Trophoblast cell (in vitro differentiated cells and primary cell): ENCODE data around the gene ENG.

Source experiments
- DNase-seq, 2 donors: peaks; one replicate each; pipeline ENCODE4 v3.0.0-alpha.2; 2016
- H2AFZ ChIP-seq: 2 replicates; pipeline ENCODE4 v1.6.1; 2013; ENCODE audit warnings: low read length, moderate library complexity, mild to moderate bottlenecking; ENCODE audit not compliant: insufficient read depth, poor library complexity
- H2AK5ac ChIP-seq: 2 replicates; pipeline ENCODE4 v1.6.1; 2013; ENCODE audit warnings: mild to moderate bottlenecking, low read length
- H2BK120ac ChIP-seq: 2 replicates; pipeline ENCODE4 v1.6.1; 2013; ENCODE audit warnings: low read length, mild to moderate bottlenecking, moderate library complexity; ENCODE audit not compliant: insufficient read depth, poor library complexity
- H2BK12ac ChIP-seq: 2 replicates; pipeline ENCODE4 v1.6.1; 2013; ENCODE audit warnings: mild to moderate bottlenecking, low read length, moderate library complexity
- H2BK5ac ChIP-seq: 2 replicates; pipeline ENCODE4 v1.6.1; 2013; ENCODE audit warnings: low read length, low read depth, moderate library complexity, mild to moderate bottlenecking; ENCODE audit not compliant: poor library complexity
- H3K14ac ChIP-seq: 2 replicates; pipeline ENCODE4 v1.6.1; 2013; ENCODE audit warnings: mild to moderate bottlenecking, low read length
- H3K18ac ChIP-seq: 2 replicates; pipeline ENCODE4 v1.6.1; 2013; ENCODE audit warnings: mild to moderate bottlenecking, low read length
- H3K23ac ChIP-seq: 2 replicates; pipeline ENCODE4 v1.6.1; 2013; ENCODE audit warnings: low read length
- H3K27ac ChIP-seq: 2 replicates; pipeline ENCODE4 v1.5.1; 2013; ENCODE audit warnings: low read depth, mild to moderate bottlenecking, inconsistent platforms, low read length, moderate library complexity
- H3K27me3 ChIP-seq: 2 replicates; pipeline ENCODE4 v1.6.1; 2013; ENCODE audit warnings: inconsistent platforms, mild to moderate bottlenecking, low read length, moderate library complexity; ENCODE audit not compliant: insufficient read depth
- H3K36me3 ChIP-seq, 2 experiments: 1 replicate in 1 of 2; 2 replicates in 1 of 2; pipeline ENCODE4 v1.6.1; 2013; ENCODE audit warnings: low read length in 2 of 2, mild to moderate bottlenecking in 2 of 2, moderate library complexity in 1 of 2; ENCODE audit not compliant: insufficient read depth in 2 of 2, control insufficient read depth in 1 of 2
- H3K4ac ChIP-seq: 2 replicates; pipeline ENCODE4 v1.6.1; 2013; ENCODE audit warnings: low read depth, mild to moderate bottlenecking, low read length, moderate library complexity
- H3K4me1 ChIP-seq, 2 experiments: 1 replicate in 1 of 2; 2 replicates in 1 of 2; pipeline ENCODE4 v1.6.1; 2013; ENCODE audit warnings: low read length in 2 of 2, mild to moderate bottlenecking in 2 of 2, moderate library complexity in 1 of 2; ENCODE audit not compliant: insufficient read depth in 2 of 2, control insufficient read depth in 1 of 2
- H3K4me2 ChIP-seq: 2 replicates; pipeline ENCODE4 v1.6.1; 2013; ENCODE audit warnings: inconsistent platforms, mild to moderate bottlenecking, low read length, moderate library complexity
- H3K4me3 ChIP-seq: 2 replicates; pipeline ENCODE4 v1.5.1; 2013; ENCODE audit warnings: mild to moderate bottlenecking, low read depth, low read length, inconsistent platforms
- H3K79me1 ChIP-seq: one replicate; pipeline ENCODE4 v1.6.1; 2013; ENCODE audit warnings: low read length
- H3K79me2 ChIP-seq: 2 replicates; pipeline ENCODE4 v1.6.1; 2013; ENCODE audit warnings: low read length, mild to moderate bottlenecking; ENCODE audit not compliant: control insufficient read depth, insufficient read depth, poor library complexity
- H3K9ac ChIP-seq: 2 replicates; pipeline ENCODE4 v1.6.1; 2013; ENCODE audit warnings: mild to moderate bottlenecking, low read length
- H3K9me3 ChIP-seq: 2 replicates; pipeline ENCODE4 v1.6.1; 2013; ENCODE audit warnings: low read depth, mild to moderate bottlenecking, control low read depth, inconsistent platforms, low read length; ENCODE audit not compliant: insufficient read depth
- H4K12ac ChIP-seq: 2 replicates; pipeline ENCODE4 v1.6.1; 2013; ENCODE audit warnings: low read depth, mild to moderate bottlenecking, low read length, moderate library complexity
- H4K8ac ChIP-seq: 2 replicates; pipeline ENCODE4 v1.6.1; 2013; ENCODE audit warnings: low read depth, mild to moderate bottlenecking, low read length, moderate library complexity
- H4K91ac ChIP-seq: one replicate; pipeline ENCODE4 v1.6.1; 2013; ENCODE audit warnings: low read depth, mild to moderate bottlenecking, low read length, moderate library complexity
- WGBS: extraction: QIAGEN DNeasy Blood & Tissue Kit; methylation state at CpG from one replicate; pipeline ENCODE4 v1.1.7; 2013; ENCODE audit warnings: missing lambda C conversion rate; ENCODE audit not compliant: insufficient read length, insufficient coverage; ENCODE audit errors: extremely low coverage; 5-methylcytosine and 5-hydroxymethylcytosine counted together

ENG gene

GRCh38 chr9:127768698-127769097 is 85.8 kb downstream of the ENG start:
- no CpG with 5 or more reads among the region's 8 CpGs for WGBS

GRCh38 chr9:127767909-127768331 is 86.5 kb downstream of the ENG start:
- Histone ChIP-seq H2AK5ac (no peak overlapping the region), H3K23ac (no peak overlapping the region), H3K4me2 (peak overlapping the region; percentile 14), H2BK120ac (no peak overlapping the region), H3K36me3 (no peaks in the 10 kb centered on the region), H4K8ac (peak overlapping the region; percentile 14), H3K9me3 (no peaks in the 10 kb centered on the region), H3K27ac (no peak overlapping the region), H2BK12ac (no peak overlapping the region), H3K4ac (no peak overlapping the region), H3K79me2 (no peaks in the 10 kb centered on the region), H3K9ac (no peak overlapping the region), H3K4me3 (no peak overlapping the region), H4K12ac (no peak overlapping the region), H3K27me3 (no peaks in the 10 kb centered on the region), H2BK5ac (no peak overlapping the region), H3K79me1 (no peaks in the 10 kb centered on the region), H4K91ac (peak overlapping the region; percentile 22), H3K14ac (no peak overlapping the region), H3K4me1 (peaks cover 5 to 16% of the 10 kb centered on the region in 2 experiments), H3K18ac (no peak overlapping the region), H2AFZ (no peak overlapping the region)
- no peak for DNase-seq
- no CpG with 5 or more reads among the region's 13 CpGs for WGBS

More at GRCh38 chr9:127768698-127769097, 85.8 kb downstream of the ENG start:
- H3K79me1 ChIP-seq, result no peaks in the 10 kb centered on the region
- H4K8ac ChIP-seq, result no peak overlapping the region
- no peaks in the 10 kb centered on the region for H3K79me2 ChIP-seq
- no peak overlapping the region for H3K14ac ChIP-seq
- no peak overlapping the region for H3K4me2 ChIP-seq
- H3K23ac ChIP-seq, result no peak overlapping the region
- no peak for DNase-seq
- H2BK12ac ChIP-seq, result peak overlapping the region; percentile 38
- no peak overlapping the region for H2BK5ac ChIP-seq
- peaks cover 5 to 16% of the 10 kb centered on the region in 2 experiments for H3K4me1 ChIP-seq
- no peak overlapping the region for H2BK120ac ChIP-seq
- H4K91ac ChIP-seq, result no peak overlapping the region
- H3K27ac ChIP-seq, result no peak overlapping the region
- no peaks in the 10 kb centered on the region for H3K36me3 ChIP-seq
- H3K4ac ChIP-seq, result no peak overlapping the region
- no peaks in the 10 kb centered on the region for H3K9me3 ChIP-seq
- H4K12ac ChIP-seq, result no peak overlapping the region
- no peak overlapping the region for H2AK5ac ChIP-seq
- H3K9ac ChIP-seq, result no peak overlapping the region
- no peak overlapping the region for H2AFZ ChIP-seq
- no peaks in the 10 kb centered on the region for H3K27me3 ChIP-seq
- no peak overlapping the region for H3K18ac ChIP-seq
- no peak overlapping the region for H3K4me3 ChIP-seq

GRCh38 chr9:127767410-127767809 is 87.0 kb downstream of the ENG start:
- Histone ChIP-seq H3K14ac (no peak overlapping the region), H2AFZ (no peak overlapping the region), H3K36me3 (no peaks in the 10 kb centered on the region), H4K8ac (no peak overlapping the region), H3K27ac (no peak overlapping the region), H4K91ac (peak overlapping the region; percentile 22), H2BK12ac (no peak overlapping the region), H2AK5ac (no peak overlapping the region), H3K9ac (no peak overlapping the region), H2BK120ac (no peak overlapping the region), H3K4me2 (no peak overlapping the region), H3K23ac (no peak overlapping the region), H3K4ac (no peak overlapping the region), H3K9me3 (no peaks in the 10 kb centered on the region), H3K27me3 (no peaks in the 10 kb centered on the region), H3K18ac (no peak overlapping the region), H3K79me2 (no peaks in the 10 kb centered on the region), H4K12ac (no peak overlapping the region), H3K4me1 (peaks cover 5 to 18% of the 10 kb centered on the region in 2 experiments), H3K79me1 (no peaks in the 10 kb centered on the region), H3K4me3 (no peak overlapping the region), H2BK5ac (no peak overlapping the region)
- WGBS, result no CpG with 5 or more reads among the region's 3 CpGs
- DNase-seq, result no peak

GRCh38 chr9:127765418-127765817 is 89.0 kb downstream of the ENG start:
- no peak overlapping the region for H3K23ac ChIP-seq
- H3K27me3 ChIP-seq, result no peaks in the 10 kb centered on the region
- H2BK12ac ChIP-seq, result no peak overlapping the region
- no peaks in the 10 kb centered on the region for H3K36me3 ChIP-seq
- H2BK5ac ChIP-seq, result no peak overlapping the region
- no peak overlapping the region for H2AFZ ChIP-seq
- no peak overlapping the region for H3K14ac ChIP-seq
- no peak overlapping the region for H3K4me3 ChIP-seq
- H2AK5ac ChIP-seq, result no peak overlapping the region
- H3K79me1 ChIP-seq, result peaks cover 2% of the 10 kb centered on the region
- H3K9ac ChIP-seq, result no peak overlapping the region
- DNase-seq, result peak in 1 of 2 donors; percentile 21
- peaks cover 10 to 17% of the 10 kb centered on the region in 2 experiments for H3K4me1 ChIP-seq
- no peak overlapping the region for H4K12ac ChIP-seq
- H4K91ac ChIP-seq, result no peak overlapping the region
- H3K18ac ChIP-seq, result no peak overlapping the region
- no peaks in the 10 kb centered on the region for H3K79me2 ChIP-seq
- WGBS, result no CpG with 5 or more reads among the region's 1 CpG
- no peak overlapping the region for H4K8ac ChIP-seq
- no peaks in the 10 kb centered on the region for H3K9me3 ChIP-seq
- H3K27ac ChIP-seq, result no peak overlapping the region
- H2BK120ac ChIP-seq, result no peak overlapping the region
- H3K4me2 ChIP-seq, result no peak overlapping the region
- H3K4ac ChIP-seq, result no peak overlapping the region
